ENCODE data around the gene FOXA2. TPM values are rescaled to one million over a fixed set of nuclear protein-coding genes. Genes with fewer than 3 reads are reported as not detected.

The FOXA2 gene
- polyA plus RNA-seq, 1 experiment: not detected

DNA sequence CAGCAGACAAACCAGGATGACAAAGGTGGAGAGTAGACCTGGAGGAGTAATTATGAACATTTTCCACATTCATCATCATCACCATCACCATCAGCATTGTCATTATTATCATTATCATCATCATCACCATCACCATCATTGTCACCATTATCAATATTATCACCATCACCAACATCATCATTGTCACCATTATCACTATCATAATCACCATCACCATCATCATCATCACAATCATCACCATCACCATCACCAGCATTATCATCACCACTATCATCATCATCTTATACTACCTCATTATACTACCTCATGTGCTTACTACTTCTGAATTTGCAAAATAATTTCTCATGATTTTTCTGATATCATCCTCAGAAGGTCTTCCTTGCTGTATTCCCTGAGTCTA, 39.3 kb downstream of the FOXA2 start:
- Histone ChIP-seq H3K36me3 (ENCODE audit: control insufficient read depth, insufficient read depth, low read length) (no peaks in the 10 kb centered on the region), H3K4me3 (ENCODE audit: low read depth, low read length) (no peak overlapping the region), H3K27me3 (ENCODE audit: control insufficient read depth, insufficient read depth, low read length) (no peaks in the 10 kb centered on the region)
- TF ChIP-seq, protein P1, sequence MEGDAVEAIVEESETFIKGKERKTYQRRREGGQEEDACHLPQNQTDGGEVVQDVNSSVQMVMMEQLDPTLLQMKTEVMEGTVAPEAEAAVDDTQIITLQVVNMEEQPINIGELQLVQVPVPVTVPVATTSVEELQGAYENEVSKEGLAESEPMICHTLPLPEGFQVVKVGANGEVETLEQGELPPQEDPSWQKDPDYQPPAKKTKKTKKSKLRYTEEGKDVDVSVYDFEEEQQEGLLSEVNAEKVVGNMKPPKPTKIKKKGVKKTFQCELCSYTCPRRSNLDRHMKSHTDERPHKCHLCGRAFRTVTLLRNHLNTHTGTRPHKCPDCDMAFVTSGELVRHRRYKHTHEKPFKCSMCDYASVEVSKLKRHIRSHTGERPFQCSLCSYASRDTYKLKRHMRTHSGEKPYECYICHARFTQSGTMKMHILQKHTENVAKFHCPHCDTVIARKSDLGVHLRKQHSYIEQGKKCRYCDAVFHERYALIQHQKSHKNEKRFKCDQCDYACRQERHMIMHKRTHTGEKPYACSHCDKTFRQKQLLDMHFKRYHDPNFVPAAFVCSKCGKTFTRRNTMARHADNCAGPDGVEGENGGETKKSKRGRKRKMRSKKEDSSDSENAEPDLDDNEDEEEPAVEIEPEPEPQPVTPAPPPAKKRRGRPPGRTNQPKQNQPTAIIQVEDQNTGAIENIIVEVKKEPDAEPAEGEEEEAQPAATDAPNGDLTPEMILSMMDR (IDR thresholded peaks at IDR 0.05; ENCODE audit: insufficient read depth, low read depth, low read length): no peak
- no peak for DNase-seq (ENCODE audit: low read depth)
- POLR2A ChIA-PET: no interaction called here
- CTCF ChIA-PET: no interaction called here

GRCh38 chr20:22544462-22544861, 39.9 kb downstream of the FOXA2 start:
- TF ChIP-seq, protein P1 (IDR thresholded peaks at IDR 0.05; ENCODE audit: insufficient read depth, low read depth, low read length): no peak
- POLR2A ChIA-PET: no interaction called here
- no peaks in the 10 kb centered on the region for H3K36me3 ChIP-seq (ENCODE audit: control insufficient read depth, insufficient read depth, low read length)
- no peaks in the 10 kb centered on the region for H3K27me3 ChIP-seq (ENCODE audit: control insufficient read depth, insufficient read depth, low read length)
- DNase-seq (ENCODE audit: low read depth): no peak
- no peak overlapping the region for H3K4me3 ChIP-seq (ENCODE audit: low read depth, low read length)
- CTCF ChIA-PET: no interaction called here

- Histone ChIP-seq H3K27me3 (ENCODE audit: control insufficient read depth, insufficient read depth, low read length) (no peaks in the 10 kb centered on the region), H3K4me3 (ENCODE audit: low read depth, low read length) (no peak overlapping the region), H3K36me3 (ENCODE audit: control insufficient read depth, insufficient read depth, low read length) (no peaks in the 10 kb centered on the region)
- no peak for DNase-seq (ENCODE audit: low read depth)
- POLR2A ChIA-PET: no interaction called here
- TF ChIP-seq, protein P1 (IDR thresholded peaks at IDR 0.05; ENCODE audit: insufficient read depth, low read depth, low read length): no peak
- CTCF ChIA-PET: no interaction called here
Measured at GRCh38 chr20:22542427-22542826, 41.9 kb downstream of the FOXA2 start.

DNA sequence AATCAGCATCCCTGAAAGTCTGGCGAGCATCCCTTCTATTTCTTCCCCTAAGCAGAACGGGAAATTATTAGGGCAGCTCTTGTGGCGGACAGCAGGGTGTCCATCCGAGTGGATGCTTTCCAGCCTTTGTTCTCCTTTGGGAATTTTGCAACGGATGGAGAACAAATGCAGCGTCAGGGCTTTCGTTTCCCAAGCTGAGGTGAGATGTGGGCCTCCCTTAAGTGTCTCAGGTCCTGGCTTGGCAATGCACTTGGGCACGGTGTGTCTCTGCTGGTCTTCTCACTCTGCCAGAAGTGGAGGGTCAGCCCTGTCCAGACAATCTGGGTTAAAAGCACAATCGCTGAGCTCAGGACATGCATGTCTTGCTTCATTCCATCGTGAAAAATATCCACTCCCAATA, 43.5 kb downstream of the FOXA2 start:
- no peak for DNase-seq (ENCODE audit: low read depth)
- Histone ChIP-seq H3K36me3 (ENCODE audit: control insufficient read depth, insufficient read depth, low read length) (no peaks in the 10 kb centered on the region), H3K4me3 (ENCODE audit: low read depth, low read length) (no peak overlapping the region), H3K27me3 (ENCODE audit: control insufficient read depth, insufficient read depth, low read length) (no peaks in the 10 kb centered on the region)
- CTCF ChIA-PET: interaction anchor here (0.5 kb wide), 1 partner anchor 64 kb away, joined by 3 read pairs; no protein-coding TSS in a partner anchor
- TF ChIP-seq, protein P1 (IDR thresholded peaks at IDR 0.05; ENCODE audit: insufficient read depth, low read depth, low read length): no peak
- POLR2A ChIA-PET: no interaction called here

GRCh38 chr20:22536956-22537756, 47.2 kb downstream of the FOXA2 start:
- H3K27me3 ChIP-seq (ENCODE audit: control insufficient read depth, insufficient read depth, low read length): no peaks in the 10 kb centered on the region
- TF ChIP-seq, protein P1 (IDR thresholded peaks at IDR 0.05; ENCODE audit: insufficient read depth, low read depth, low read length): no peak
- ChIA-PET CTCF (no interaction called here), POLR2A (no interaction called here)
- no peak for DNase-seq (ENCODE audit: low read depth)
- no peaks in the 10 kb centered on the region for H3K36me3 ChIP-seq (ENCODE audit: control insufficient read depth, insufficient read depth, low read length)
- H3K4me3 ChIP-seq (ENCODE audit: low read depth, low read length): no peak overlapping the region
